GM12864 (cell line): ENCODE data around the gene UQCRC2.

ENCODE experiments used
- DNase-seq: peaks from one replicate; pipeline ENCODE4 v3.0.0-alpha.2; 2011; ENCODE audit warnings: low read depth
- H3K4me3 ChIP-seq: 2 replicates; pipeline ENCODE4 v1.5.1; 2011; ENCODE audit warnings: mild to moderate bottlenecking, low read depth, low read length, control low read depth
- CTCF ChIP-seq: IDR thresholded peaks from 2 replicates; pipeline ENCODE4 v1.5.1; 2011; ENCODE audit warnings: low read depth, mild to moderate bottlenecking, moderate library complexity, low read length, control low read depth, inconsistent platforms; ENCODE audit errors: missing control alignments

Gene UQCRC2

GRCh38 chr16:21984062-21984461, 30.9 kb downstream of the UQCRC2 start:
- DNase-seq = no peak
- TF ChIP-seq CTCF = no peak
- no peak overlapping the region for H3K4me3 ChIP-seq

- H3K4me3 ChIP-seq = no peak overlapping the region
- TF ChIP-seq CTCF = no peak
These were observed 32.4 kb downstream of the UQCRC2 start for GRCh38 chr16:21985524-21985923.

GRCh38 chr16:21986692-21987246, 33.6 kb downstream of the UQCRC2 start:
- DNase-seq = no peak
- no peak for TF ChIP-seq CTCF
- no peak overlapping the region for H3K4me3 ChIP-seq

More at GRCh38 chr16:21985524-21985923, 32.4 kb downstream of the UQCRC2 start:
- no peak for DNase-seq

GRCh38 chr16:21987498-21987897, 34.3 kb downstream of the UQCRC2 start:
- no peak for TF ChIP-seq CTCF
- DNase-seq = no peak
- no peak overlapping the region for H3K4me3 ChIP-seq

- TF ChIP-seq CTCF = no peak
- DNase-seq = no peak
- H3K4me3 ChIP-seq = no peak overlapping the region
These were observed 36.0 kb downstream of the UQCRC2 start for GRCh38 chr16:21989133-21989532.

GRCh38 chr16:21989751-21990150, 36.6 kb downstream of the UQCRC2 start:
- no peak overlapping the region for H3K4me3 ChIP-seq
- TF ChIP-seq CTCF = no peak
- no peak for DNase-seq

- no peak overlapping the region for H3K4me3 ChIP-seq
- no peak for DNase-seq
- no peak for TF ChIP-seq CTCF
These were observed 37.3 kb downstream of the UQCRC2 start for GRCh38 chr16:21990381-21990944.
